CD4-positive, alpha-beta T cell treated with Interleukin-15 for 4 hours (primary cell): Measurements from ENCODE around the gene DXO.

ENCODE experiments used
- DNase-seq: peaks from one replicate; pipeline ENCODE4 v3.0.0-alpha.2; 2020; ENCODE audit warnings: low spot score

The DXO gene

DNA sequence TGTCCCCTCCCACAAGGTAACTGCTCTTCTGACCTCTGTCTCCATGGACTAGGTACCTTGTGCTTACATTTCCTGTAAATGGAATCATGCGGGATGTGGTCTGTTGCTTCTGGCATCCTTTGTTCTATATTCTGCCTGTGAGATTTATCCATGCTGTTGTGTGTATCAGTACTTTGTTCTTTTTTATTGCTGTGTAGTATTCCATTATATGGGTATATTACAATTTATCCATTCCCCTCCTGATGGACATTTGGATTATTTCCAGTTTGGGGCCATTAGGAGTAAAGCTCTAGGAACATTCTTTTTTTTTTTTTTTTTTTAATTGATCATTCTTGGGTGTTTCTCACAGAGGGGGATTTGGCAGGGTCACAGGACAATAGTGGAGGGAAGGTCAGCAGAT lies 41.0 kb downstream of the DXO start:
- no peak for DNase-seq

DNA sequence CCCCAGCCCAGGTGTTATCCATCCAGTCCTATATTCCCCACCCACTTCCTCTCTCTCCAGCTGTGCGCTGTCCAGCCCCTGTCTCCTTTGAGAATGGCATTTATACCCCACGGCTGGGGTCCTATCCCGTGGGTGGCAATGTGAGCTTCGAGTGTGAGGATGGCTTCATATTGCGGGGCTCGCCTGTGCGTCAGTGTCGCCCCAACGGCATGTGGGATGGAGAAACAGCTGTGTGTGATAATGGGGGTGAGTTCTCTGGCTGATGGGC lies 43.3 kb downstream of the DXO start:
- no peak for DNase-seq

DNA sequence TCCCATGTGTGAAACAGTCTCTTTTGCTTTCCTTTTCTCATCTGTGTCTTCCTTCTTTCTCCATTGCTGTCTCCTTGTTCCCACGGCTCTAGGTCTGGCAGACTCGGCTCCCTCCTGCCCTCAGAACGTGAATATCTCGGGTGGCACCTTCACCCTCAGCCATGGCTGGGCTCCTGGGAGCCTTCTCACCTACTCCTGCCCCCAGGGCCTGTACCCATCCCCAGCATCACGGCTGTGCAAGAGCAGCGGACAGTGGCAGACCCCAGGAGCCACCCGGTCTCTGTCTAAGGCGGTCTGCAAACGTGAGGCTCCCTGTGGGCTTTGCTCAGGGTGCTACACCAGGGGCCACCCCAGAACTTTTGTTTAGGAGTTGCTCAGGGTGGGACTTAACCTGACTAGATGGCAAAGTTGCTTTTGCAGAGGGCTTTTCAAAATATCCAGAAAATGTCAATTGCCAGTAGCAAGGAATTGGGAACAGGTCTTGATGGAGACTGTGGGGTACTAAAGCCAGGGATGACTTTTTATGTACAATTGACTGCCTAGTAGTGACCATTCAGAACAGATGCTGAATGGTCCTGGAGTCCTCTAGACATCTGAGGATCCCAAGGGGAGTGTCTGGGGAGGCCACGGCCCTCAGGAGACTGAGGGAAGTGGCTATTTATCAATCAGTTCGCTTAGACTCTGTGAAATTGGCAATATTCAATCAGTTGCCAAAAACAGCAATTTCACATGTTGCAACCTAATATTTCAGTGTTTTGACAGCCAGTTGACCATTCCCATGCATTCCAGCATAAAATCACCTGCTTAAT lies 43.9 kb downstream of the DXO start:
- no peak for DNase-seq

DNA sequence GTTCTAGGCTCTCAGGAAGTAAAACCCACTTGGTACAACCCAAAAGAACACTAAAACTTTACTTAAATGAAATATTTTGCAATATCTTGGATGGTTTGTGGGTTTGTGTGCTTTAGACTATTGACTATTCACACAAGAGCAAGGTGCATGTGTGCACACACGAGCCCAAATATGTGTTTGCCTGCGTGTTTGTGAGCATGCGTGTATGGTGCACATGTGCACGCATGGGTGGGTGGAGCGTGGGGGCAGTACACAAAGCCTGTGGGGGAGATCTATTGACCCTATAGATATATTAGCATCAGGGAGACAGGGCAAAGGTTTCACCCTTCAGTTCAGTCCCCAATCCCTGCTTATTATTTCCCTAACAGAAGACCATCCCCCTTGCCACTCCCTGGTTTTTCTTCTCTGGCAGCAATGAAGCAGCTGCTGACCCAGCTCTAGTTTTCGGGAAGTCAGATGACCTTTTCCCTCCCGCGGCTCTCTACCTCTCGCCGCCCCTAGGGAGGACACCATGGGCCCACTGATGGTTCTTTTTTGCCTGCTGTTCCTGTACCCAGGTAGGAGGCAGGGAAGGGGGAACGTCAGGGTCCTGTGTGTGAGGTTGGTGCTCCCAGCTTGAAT lies 44.6 kb downstream of the DXO start, which contains the start of gene C2:
TSS of gene C2 (plus strand) at position 476 of the 621 bp plus-strand sequence. CDS start at position 512, 36 bp downstream.
- no peak for DNase-seq

DNA sequence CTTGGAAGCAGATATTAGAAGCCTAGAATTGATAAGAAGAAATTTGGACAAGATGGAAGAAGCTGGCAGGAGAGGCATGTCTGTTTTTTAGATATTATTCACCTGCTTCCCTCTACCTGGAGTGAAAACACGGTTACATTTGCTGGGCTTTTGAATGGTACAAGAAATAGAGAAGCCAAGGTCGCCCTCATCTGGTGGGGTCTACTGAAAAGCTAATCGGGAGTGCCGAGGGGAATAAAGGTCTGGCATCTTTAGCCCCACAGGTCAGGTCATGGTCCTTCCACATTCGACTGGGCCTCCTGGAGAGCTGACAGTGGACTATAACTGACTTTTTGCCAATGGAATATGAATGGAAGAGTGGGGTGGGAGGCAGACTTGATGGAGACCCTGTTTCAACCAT lies 49.0 kb downstream of the DXO start:
- DNase-seq, result no peak

DNA sequence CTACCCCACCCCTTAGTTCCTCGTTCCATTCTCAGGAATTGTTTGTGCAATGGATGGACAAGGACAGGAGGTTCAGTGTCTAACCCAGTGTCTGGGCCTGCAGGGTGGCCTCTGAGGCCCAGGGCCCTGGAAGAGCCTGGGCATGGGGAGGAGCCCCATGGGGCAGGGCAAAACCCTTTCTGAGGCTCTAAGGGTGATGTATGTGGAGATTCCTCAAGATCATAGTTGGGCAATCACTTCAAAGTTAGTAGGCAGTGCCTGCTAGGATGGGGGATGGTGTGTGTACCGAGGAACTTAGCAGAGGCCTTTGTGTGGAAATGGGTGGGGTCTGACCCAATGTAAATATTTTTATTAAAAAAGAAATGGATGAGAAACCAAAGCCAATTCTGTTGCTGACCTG lies 51.1 kb downstream of the DXO start:
- DNase-seq, result no peak
